Endothelial cell of umbilical vein (primary cell): ENCODE results near the gene FGD6. TPM values are rescaled to one million over a fixed set of nuclear protein-coding genes. Genes with fewer than 3 reads are reported as not detected.

ENCODE experiments used
- BruUV-seq: library from RNA; stranded (reverse); fragments of 400-500 nt; replicated peaks from 2 replicates; lab custom pipeline; 2021; lab: Mats Ljungman, UMichigan
- CTCF ChIA-PET: fragments of 300-600, 350-600 bp; sonication (Branson Sonifier 250); formaldehyde crosslinking; loops from one replicate; lab custom pipeline; 2021; ENCODE audit warnings: antibody characterized with exemption, inconsistent platforms; lab: Charles Lee
- POLR2A ChIA-PET: fragments of 300-600, 350-600 bp; sonication (Branson Sonifier 250); formaldehyde crosslinking; loops from one replicate; lab custom pipeline; 2021; ENCODE audit warnings: antibody characterized with exemption, inconsistent platforms; lab: Charles Lee
- DNase-seq: peaks from one replicate; pipeline ENCODE4 v3.0.0-alpha.2; 2011; ENCODE audit warnings: low read depth, low spot score
- FAIRE-seq: peaks from 2 replicates; lab custom pipeline; 2011; peaks lifted over from hg19 to GRCh38; lab: Jason Lieb, UNC
- H2AFZ ChIP-seq: 2 replicates; pipeline ENCODE4 v1.6.0; 2012; ENCODE audit warnings: low read depth, low read length, control low read depth, inconsistent platforms
- H3K27ac ChIP-seq: 2 replicates; pipeline ENCODE4 v1.5.1; 2011; ENCODE audit warnings: low read depth, mild to moderate bottlenecking, control low read depth, low read length, moderate library complexity; ENCODE audit not compliant: insufficient read depth
- H3K27me3 ChIP-seq, 2 experiments: 2 replicates each; pipeline versions ENCODE4 v1.6.0 to v1.6.1; 2011; ENCODE audit warnings: low read length in 2 of 2, mixed read lengths in 1 of 2; ENCODE audit not compliant: control insufficient read depth in 2 of 2, insufficient read depth in 2 of 2
- H3K36me3 ChIP-seq, 2 experiments: 2 replicates in 1 of 2; 3 replicates in 1 of 2; pipeline ENCODE4 v1.5.1; 2011; ENCODE audit warnings: low read length in 2 of 2, mild to moderate bottlenecking in 1 of 2, moderate library complexity in 1 of 2; ENCODE audit not compliant: control insufficient read depth in 2 of 2, insufficient read depth in 2 of 2; ENCODE audit errors: extremely low read depth in 1 of 2
- H3K4me1 ChIP-seq: 3 replicates; pipeline ENCODE4 v1.5.1; 2011; ENCODE audit warnings: mild to moderate bottlenecking, low read length; ENCODE audit not compliant: control insufficient read depth, insufficient read depth; ENCODE audit errors: extremely low read depth
- H3K4me2 ChIP-seq: 2 replicates; pipeline ENCODE4 v1.6.1; 2011; ENCODE audit warnings: low read length, control low read depth, mixed read lengths; ENCODE audit not compliant: insufficient read depth
- H3K4me3 ChIP-seq, 3 experiments: fragments of 200-600 bp in 1 of 3; sonication (generic), shearing (Covaris generic) in 1 of 3; replicated peaks in 1 of 3; 2 replicates each; pipeline ENCODE4 v1.5.1; 2011 to 2016; ENCODE audit warnings: control low read depth in 3 of 3, low read length in 3 of 3, mild to moderate bottlenecking in 2 of 3, inconsistent platforms in 1 of 3, low read depth in 1 of 3, moderate library complexity in 1 of 3; ENCODE audit not compliant: insufficient read depth in 1 of 3
- H3K79me2 ChIP-seq: 2 replicates; pipeline ENCODE4 v1.6.0; 2012; ENCODE audit warnings: low read length, inconsistent platforms; ENCODE audit not compliant: control insufficient read depth, insufficient read depth
- H3K9ac ChIP-seq: replicated peaks from 2 replicates; pipeline ENCODE3; 2011; ENCODE audit warnings: low read length, control low read depth; ENCODE audit not compliant: insufficient read depth; ENCODE audit errors: extremely low read depth
- H3K9me1 ChIP-seq: replicated peaks from 3 replicates; pipeline ENCODE4 v1.6.0; 2011; ENCODE audit warnings: mild to moderate bottlenecking, low read length; ENCODE audit not compliant: control insufficient read depth, insufficient read depth; ENCODE audit errors: extremely low read depth
- H3K9me3 ChIP-seq: replicated peaks from 2 replicates; pipeline ENCODE4 v1.5.1; 2012; ENCODE audit warnings: low read length, inconsistent platforms; ENCODE audit not compliant: control insufficient read depth, insufficient read depth
- H4K20me1 ChIP-seq: replicated peaks from 2 replicates; pipeline ENCODE3; 2011; ENCODE audit warnings: mild to moderate bottlenecking, low read length; ENCODE audit not compliant: control insufficient read depth, insufficient read depth; ENCODE audit errors: extremely low read depth
- EZH2 ChIP-seq: IDR thresholded peaks from 2 replicates; pipeline ENCODE4 v1.6.1; 2012; ENCODE audit warnings: borderline replicate concordance, low read depth, mild to moderate bottlenecking, moderate library complexity, low read length, inconsistent platforms; ENCODE audit not compliant: severe bottlenecking
- FOS ChIP-seq: IDR thresholded peaks from 2 replicates; pipeline ENCODE4 v1.6.1; 2011; ENCODE audit warnings: mild to moderate bottlenecking, low read length, moderate library complexity, borderline replicate concordance; ENCODE audit not compliant: insufficient read depth
- GATA2 ChIP-seq: IDR thresholded peaks from 2 replicates; pipeline ENCODE4 v1.7.0; 2011; ENCODE audit warnings: low read depth, mild to moderate bottlenecking, moderate library complexity, mixed read lengths, low read length; ENCODE audit not compliant: insufficient read length, insufficient read depth
- JUN ChIP-seq: IDR thresholded peaks from 2 replicates; pipeline ENCODE4 v1.6.1; 2011; ENCODE audit warnings: borderline replicate concordance, low read depth; ENCODE audit not compliant: insufficient read length, insufficient read depth
- MYC ChIP-seq: IDR thresholded peaks from one replicate; pipeline ENCODE4 v1.6.1; 2011; ENCODE audit warnings: mild to moderate bottlenecking, low read depth, low read length
- POLR2A ChIP-seq: IDR thresholded peaks from 2 replicates; pipeline ENCODE4 v1.6.1; 2012; ENCODE audit warnings: low read depth, mild to moderate bottlenecking, control low read depth, low read length
- POLR2AphosphoS5 ChIP-seq: IDR thresholded peaks from 2 replicates; pipeline ENCODE4 v1.6.1; 2012; ENCODE audit warnings: low read depth, mild to moderate bottlenecking, control low read depth, low read length, moderate library complexity; ENCODE audit not compliant: insufficient read depth
- dilution Hi-C: fragments of 300-500 bp; cut with MboI; formaldehyde crosslinking; loops from one replicate; pipeline ENCODE4 v1.15.0; 2019; ENCODE audit warnings: low sequenced_read_pairs; ENCODE audit not compliant: extremely low pct_ligation_motif_present
- intact Hi-C: fragments of 100-400 bp; cut with micrococcal nuclease; formaldehyde crosslinking; loops from one replicate; pipeline ENCODE4 v1.10.0; 2022
- polyA plus RNA-seq, 4 experiments: library from polyadenylated mRNA; depleted of rRNA in 3 of 4; stranded (reverse) in 3 of 4; unstranded in 1 of 4; fragments of >200 nt; gene quantifications; 2 replicates each; pipeline versions ENCODE4 v1.2.1 to v1.2.3, GENCODE V29; 2011 to 2012; ENCODE audit warnings: missing spikeins in 1 of 4
- total RNA-seq: library from RNA; stranded (reverse); gene quantifications from 2 replicates; pipeline ENCODE4 v1.2.3, GENCODE V29; 2021
- TF ChIP-seq, protein P1 (sequence below), 2 donors: IDR thresholded peaks; 1 replicate in 1 of 2; 2 replicates in 1 of 2; pipeline ENCODE4 v1.5.1; 2011; ENCODE audit warnings: low read length in 2 of 2, mild to moderate bottlenecking in 2 of 2, moderate library complexity in 2 of 2, control low read depth in 1 of 2, inconsistent platforms in 1 of 2, low read depth in 1 of 2; ENCODE audit not compliant: insufficient read depth in 1 of 2; ENCODE audit errors: extremely low read depth in 1 of 2
- TF ChIP-seq, protein P2 (sequence below): IDR thresholded peaks from 2 replicates; pipeline ENCODE4 v1.6.1; 2011; ENCODE audit not compliant: insufficient read depth, insufficient read length

Gene FGD6
- total and polyA plus RNA-seq, 2 donors (not counting 3 experiments of a cell fraction or from before 2014, with no cell fraction given): 5.9 to 14.0 TPM

GRCh38 chr12:95207407-95207806, 9.9 kb downstream of the FGD6 start:
- dilution Hi-C loops (loop anchor here (25.0 kb wide), 1 partner anchor 95 kb away; no protein-coding TSS in a partner anchor), intact Hi-C loops (no loop called here)
- no peaks in the 10 kb centered on the region for H3K9me3 ChIP-seq
- H3K79me2 ChIP-seq: peaks cover 21% of the 10 kb centered on the region
- ChIA-PET CTCF (interaction anchor here (1.2 kb wide), 1 partner anchor 10 kb away, joined by 3 read pairs; the partner anchor contains the start of genes FGD6 and VEZT), POLR2A (no interaction called here)
- H2AFZ ChIP-seq: no peak overlapping the region
- no TSS peak for BruUV-seq
- no peaks in the 10 kb centered on the region for H4K20me1 ChIP-seq
- FAIRE-seq (no peak), DNase-seq (no peak)
- peaks cover 0 to 2% of the 10 kb centered on the region in 2 experiments for H3K36me3 ChIP-seq
- no peaks in the 10 kb centered on the region for H3K9me1 ChIP-seq
- no peak overlapping the region for H3K4me3 ChIP-seq
- H3K4me1 ChIP-seq: peaks cover 44% of the 10 kb centered on the region
- TF ChIP-seq, protein P1, sequence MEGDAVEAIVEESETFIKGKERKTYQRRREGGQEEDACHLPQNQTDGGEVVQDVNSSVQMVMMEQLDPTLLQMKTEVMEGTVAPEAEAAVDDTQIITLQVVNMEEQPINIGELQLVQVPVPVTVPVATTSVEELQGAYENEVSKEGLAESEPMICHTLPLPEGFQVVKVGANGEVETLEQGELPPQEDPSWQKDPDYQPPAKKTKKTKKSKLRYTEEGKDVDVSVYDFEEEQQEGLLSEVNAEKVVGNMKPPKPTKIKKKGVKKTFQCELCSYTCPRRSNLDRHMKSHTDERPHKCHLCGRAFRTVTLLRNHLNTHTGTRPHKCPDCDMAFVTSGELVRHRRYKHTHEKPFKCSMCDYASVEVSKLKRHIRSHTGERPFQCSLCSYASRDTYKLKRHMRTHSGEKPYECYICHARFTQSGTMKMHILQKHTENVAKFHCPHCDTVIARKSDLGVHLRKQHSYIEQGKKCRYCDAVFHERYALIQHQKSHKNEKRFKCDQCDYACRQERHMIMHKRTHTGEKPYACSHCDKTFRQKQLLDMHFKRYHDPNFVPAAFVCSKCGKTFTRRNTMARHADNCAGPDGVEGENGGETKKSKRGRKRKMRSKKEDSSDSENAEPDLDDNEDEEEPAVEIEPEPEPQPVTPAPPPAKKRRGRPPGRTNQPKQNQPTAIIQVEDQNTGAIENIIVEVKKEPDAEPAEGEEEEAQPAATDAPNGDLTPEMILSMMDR (IDR thresholded peaks at IDR 0.05; ENCODE audit: extremely low read depth in 1 of 2, insufficient read depth in 1 of 2, low read depth in 1 of 2, low read length in 2 of 2): no peak
- no peak for TF ChIP-seq POLR2AphosphoS5
- no peak for TF ChIP-seq JUN
- TF ChIP-seq, protein P2, sequence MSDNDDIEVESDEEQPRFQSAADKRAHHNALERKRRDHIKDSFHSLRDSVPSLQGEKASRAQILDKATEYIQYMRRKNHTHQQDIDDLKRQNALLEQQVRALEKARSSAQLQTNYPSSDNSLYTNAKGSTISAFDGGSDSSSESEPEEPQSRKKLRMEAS: no peak
- TF ChIP-seq FOS: no peak
- TF ChIP-seq MYC: no peak
- no peak for TF ChIP-seq EZH2
- TF ChIP-seq GATA2: no peak
- TF ChIP-seq POLR2A: no peak
- no peaks in the 10 kb centered on the region for H3K27me3 ChIP-seq
- H3K27ac ChIP-seq: no peak overlapping the region
- no peak overlapping the region for H3K9ac ChIP-seq
- H3K4me2 ChIP-seq: no peak overlapping the region
